Body of pancreas (tissue), 4 donors: ENCODE measurements around the gene CCL26. TPM values are rescaled to one million over a fixed set of nuclear protein-coding genes. Genes with fewer than 3 reads are reported as not detected.

Source experiments
- ATAC-seq: fragments of 150-250 bp; one replicate; pipeline ENCODE4 v1.9.1; 2016
- DNase-seq, 4 donors: peaks; one replicate each; pipeline ENCODE4 v3.0.0-alpha.2; 2019
- H3K27ac ChIP-seq, 4 donors: fragments of 200-600 bp; sonication (generic); 1 replicate in 3 of 4; 2 replicates in 1 of 4; pipeline versions ENCODE4 v1.5.1 to v1.6.1; 2016 to 2019; ENCODE audit warnings: mild to moderate bottlenecking in 1 of 4, mixed read lengths in 1 of 4, moderate library complexity in 1 of 4
- H3K27me3 ChIP-seq, 2 donors: fragments of 200-600 bp; sonication (generic); one replicate each; pipeline ENCODE4 v1.6.0; 2016; ENCODE audit warnings: mild to moderate bottlenecking in 1 of 2
- H3K36me3 ChIP-seq, 2 donors: fragments of 200-600 bp; sonication (generic); replicated peaks in 1 of 2; 2 replicates each; pipeline ENCODE4 v1.5.1; 2016; ENCODE audit warnings: low read depth in 2 of 2; ENCODE audit not compliant: insufficient read depth in 1 of 2
- H3K4me1 ChIP-seq: fragments of 200-600 bp; sonication (generic); one replicate; pipeline ENCODE4 v1.6.0; 2016
- H3K4me3 ChIP-seq, 2 donors: fragments of 200-600 bp; sonication (generic); 1 replicate in 1 of 2; 2 replicates in 1 of 2; pipeline ENCODE4 v1.5.1; 2016 to 2019
- H3K9me3 ChIP-seq, 3 donors: fragments of 200-600 bp; sonication (generic); 1 replicate in 2 of 3; 2 replicates in 1 of 3; pipeline ENCODE4 v1.5.1; 2016
- POLR2A ChIP-seq, 3 donors: fragments of 450-650 bp; IDR thresholded peaks; one replicate each; pipeline ENCODE4 v1.6.1; 2016; ENCODE audit warnings: antibody characterized with exemption in 3 of 3, mild to moderate bottlenecking in 2 of 3
- WGBS, 2 donors: methylation state at CpG; one replicate each; pipeline ENCODE4 v1.1.5; 2017; 5-methylcytosine and 5-hydroxymethylcytosine counted together
- intact Hi-C: fragments of 100-400 bp; cut with DNase I; formaldehyde crosslinking; loops from one replicate; pipeline ENCODE4 v1.15.1; 2023
- total RNA-seq, 2 donors: library from RNA; depleted of rRNA; stranded (reverse); fragments of >200 nt; gene quantifications; one replicate each; pipeline ENCODE4 v1.1.0, GENCODE V29; 2016
- TF ChIP-seq, protein P1 (sequence below), 7 experiments: fragments of 450-650 bp in 4 of 7; fragments of 200-600 bp in 3 of 7; sonication (generic) in 3 of 7; IDR thresholded peaks; one replicate each; pipeline ENCODE4 v1.5.1; 2016 to 2019; ENCODE audit warnings: antibody characterized with exemption in 7 of 7

Gene CCL26, protein sequence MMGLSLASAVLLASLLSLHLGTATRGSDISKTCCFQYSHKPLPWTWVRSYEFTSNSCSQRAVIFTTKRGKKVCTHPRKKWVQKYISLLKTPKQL
- total RNA-seq, result not detected

DNA sequence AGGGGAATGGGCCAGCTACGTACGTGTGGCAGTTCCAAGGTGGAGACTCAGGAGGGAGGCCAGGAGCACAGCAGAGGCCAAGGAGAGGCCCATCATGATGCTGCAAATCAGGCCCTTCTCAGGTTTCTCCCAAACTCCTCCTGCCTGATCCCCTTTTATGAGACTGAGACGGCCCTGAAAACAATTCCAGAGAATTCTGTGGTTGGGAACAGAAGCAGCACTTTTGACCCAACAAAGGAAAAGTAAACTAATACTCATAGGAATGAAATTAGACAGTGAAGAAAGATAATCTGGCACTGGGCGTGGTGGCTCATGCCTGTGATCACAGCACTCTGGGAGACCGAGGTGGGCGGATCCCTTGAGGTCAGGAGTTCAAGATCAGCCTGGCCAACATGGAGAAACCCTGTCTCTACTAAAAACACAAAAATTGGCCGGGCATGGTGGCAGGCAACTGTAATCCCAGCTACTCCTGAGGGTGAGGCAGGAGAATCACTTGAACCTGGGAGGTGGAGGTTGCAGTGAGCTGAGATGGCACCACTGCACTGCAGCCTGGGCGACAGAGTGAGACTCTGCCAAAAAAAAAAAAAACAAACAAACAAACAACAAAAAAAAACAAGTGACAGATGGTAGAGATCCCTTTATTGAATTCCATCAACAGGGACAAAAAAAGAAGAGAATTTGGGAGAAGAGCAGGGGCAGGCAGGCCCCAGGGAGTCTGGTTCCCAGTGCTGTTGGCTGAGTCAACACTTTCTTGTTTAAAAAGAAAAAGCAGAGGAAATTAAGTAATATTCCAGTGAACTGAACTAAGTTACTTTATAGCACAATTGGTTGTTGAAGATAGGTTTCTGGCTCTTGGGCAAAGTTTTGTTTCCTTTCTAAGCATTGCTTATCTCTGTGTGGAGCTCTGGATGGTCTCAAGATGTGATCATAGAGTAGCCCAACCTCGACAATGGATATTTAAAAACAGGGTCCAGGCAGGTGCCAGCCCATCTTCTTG lies at the start of gene CCL26:
Gene CCL26, minus strand, starts transcription at position 131 of the 997 bp plus-strand sequence. Its CDS starts 35 bp downstream, at position 96.
- no peak within 1 kb of the TSS for H3K4me3 ChIP-seq
- ATAC-seq (peak; percentile 35), DNase-seq (peak; percentile 14 to 55 (median 30))
- TF ChIP-seq, protein P1, sequence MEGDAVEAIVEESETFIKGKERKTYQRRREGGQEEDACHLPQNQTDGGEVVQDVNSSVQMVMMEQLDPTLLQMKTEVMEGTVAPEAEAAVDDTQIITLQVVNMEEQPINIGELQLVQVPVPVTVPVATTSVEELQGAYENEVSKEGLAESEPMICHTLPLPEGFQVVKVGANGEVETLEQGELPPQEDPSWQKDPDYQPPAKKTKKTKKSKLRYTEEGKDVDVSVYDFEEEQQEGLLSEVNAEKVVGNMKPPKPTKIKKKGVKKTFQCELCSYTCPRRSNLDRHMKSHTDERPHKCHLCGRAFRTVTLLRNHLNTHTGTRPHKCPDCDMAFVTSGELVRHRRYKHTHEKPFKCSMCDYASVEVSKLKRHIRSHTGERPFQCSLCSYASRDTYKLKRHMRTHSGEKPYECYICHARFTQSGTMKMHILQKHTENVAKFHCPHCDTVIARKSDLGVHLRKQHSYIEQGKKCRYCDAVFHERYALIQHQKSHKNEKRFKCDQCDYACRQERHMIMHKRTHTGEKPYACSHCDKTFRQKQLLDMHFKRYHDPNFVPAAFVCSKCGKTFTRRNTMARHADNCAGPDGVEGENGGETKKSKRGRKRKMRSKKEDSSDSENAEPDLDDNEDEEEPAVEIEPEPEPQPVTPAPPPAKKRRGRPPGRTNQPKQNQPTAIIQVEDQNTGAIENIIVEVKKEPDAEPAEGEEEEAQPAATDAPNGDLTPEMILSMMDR (IDR thresholded peaks at IDR 0.05), result no peak
- WGBS, 2 donors, result 69 to 81% methylated on average over 8 to 9 of the region's 9 CpGs
- H3K9me3 ChIP-seq, result no peaks in the 10 kb centered on the region
- no peaks in the 10 kb centered on the region for H3K4me1 ChIP-seq
- no peaks in the 10 kb centered on the region for H3K27me3 ChIP-seq
- H3K36me3 ChIP-seq, result no peaks in the 10 kb centered on the region
- peak within 1 kb of the TSS in 1 of 4 donors; percentile 4 for H3K27ac ChIP-seq
- intact Hi-C loops, result no loop called here

DNA sequence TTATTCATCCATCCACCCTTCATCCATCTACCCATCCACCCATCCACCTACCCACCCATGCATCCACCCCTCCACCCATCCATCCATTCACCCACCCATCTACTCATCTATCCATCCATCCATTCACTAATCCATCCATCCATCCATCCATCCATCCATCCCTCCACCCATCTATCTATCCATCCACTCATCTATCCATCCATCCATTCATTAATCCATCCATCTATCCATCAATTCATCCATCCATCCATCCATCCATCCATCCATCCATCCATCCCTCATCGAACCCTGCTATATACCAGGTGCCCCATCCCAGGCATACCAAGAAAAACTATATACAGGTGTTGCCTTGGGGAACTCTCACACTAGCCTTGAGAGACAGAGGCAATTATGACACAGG lies 48.7 kb upstream of the CCL26 start:
- H3K4me1 ChIP-seq, result no peaks in the 10 kb centered on the region
- no peak for TF ChIP-seq POLR2A (IDR thresholded peaks at IDR 0.05)
- TF ChIP-seq, protein P1 (IDR thresholded peaks at IDR 0.05), result no peak
- no peaks in the 10 kb centered on the region for H3K9me3 ChIP-seq
- no peaks in the 10 kb centered on the region for H3K27me3 ChIP-seq
- 79 to 83% methylated on average over 1 of the region's 1 CpG for WGBS, 2 donors
- H3K36me3 ChIP-seq, result no peaks in the 10 kb centered on the region
- no peak overlapping the region for H3K27ac ChIP-seq
- intact Hi-C loops, result no loop called here
- H3K4me3 ChIP-seq, result no peak overlapping the region
- ATAC-seq (no peak), DNase-seq (no peak)

DNA sequence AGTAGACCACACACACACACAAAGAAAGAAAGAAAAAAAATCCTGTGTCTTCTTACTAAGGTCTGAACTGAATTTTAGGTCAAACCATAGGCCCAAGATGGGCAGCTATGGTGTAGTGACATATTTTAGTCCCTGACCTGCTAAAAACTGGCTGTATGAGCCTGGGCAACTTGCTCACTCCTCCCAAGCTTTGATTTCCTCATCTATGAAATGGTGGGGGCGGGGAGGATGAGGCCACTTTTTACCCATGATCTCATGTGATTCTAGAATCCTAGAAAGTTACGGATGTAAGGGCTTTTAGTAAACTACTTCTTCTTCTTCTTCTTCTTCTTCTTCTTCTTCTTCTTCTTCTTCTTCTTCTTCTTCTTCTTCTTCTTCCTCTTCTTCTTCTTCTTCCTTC lies 47.7 kb upstream of the CCL26 start:
- intact Hi-C loops, result no loop called here
- no peak for TF ChIP-seq POLR2A (IDR thresholded peaks at IDR 0.05)
- TF ChIP-seq, protein P1 (IDR thresholded peaks at IDR 0.05), result no peak
- H3K36me3 ChIP-seq, result no peaks in the 10 kb centered on the region
- no peak for ATAC-seq
- H3K9me3 ChIP-seq, result no peaks in the 10 kb centered on the region
- no peaks in the 10 kb centered on the region for H3K27me3 ChIP-seq
- H3K4me3 ChIP-seq, result no peak overlapping the region
- peak in 1 of 4 donors; percentile 52 for DNase-seq
- 67 to 71% methylated on average over 2 of the region's 2 CpGs for WGBS, 2 donors
- no peaks in the 10 kb centered on the region for H3K4me1 ChIP-seq
- no peak overlapping the region for H3K27ac ChIP-seq

DNA sequence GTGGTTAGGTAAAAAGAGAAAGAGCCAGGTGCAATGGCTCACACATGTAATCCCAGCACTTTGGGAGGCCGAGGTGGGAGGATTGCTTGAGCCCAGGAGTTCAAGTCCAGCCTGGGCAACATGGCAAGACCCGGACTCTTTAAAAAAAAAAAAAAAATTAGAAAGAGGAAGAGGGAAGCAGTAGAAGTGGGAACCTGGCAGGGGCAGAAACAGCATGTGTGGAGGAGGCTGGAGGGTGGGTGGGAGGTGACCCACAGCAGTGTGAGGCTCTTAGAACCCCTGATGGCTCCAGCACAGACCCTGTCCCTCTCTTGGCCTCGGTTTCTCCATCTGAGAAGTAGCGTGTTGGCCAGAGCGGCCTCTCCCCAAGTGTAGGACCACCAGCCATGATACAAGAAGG lies 46.5 kb upstream of the CCL26 start:
- Histone ChIP-seq H3K4me3 (no peak overlapping the region), H3K9me3 (no peaks in the 10 kb centered on the region), H3K27ac (no peak overlapping the region), H3K27me3 (no peaks in the 10 kb centered on the region), H3K4me1 (no peaks in the 10 kb centered on the region), H3K36me3 (no peaks in the 10 kb centered on the region)
- WGBS, 2 donors, result 59 to 72% methylated on average over 4 to 5 of the region's 5 CpGs
- DNase-seq (no peak), ATAC-seq (no peak)
- intact Hi-C loops, result no loop called here
- no peak for TF ChIP-seq POLR2A (IDR thresholded peaks at IDR 0.05)
- TF ChIP-seq, protein P1 (IDR thresholded peaks at IDR 0.05), result no peak
